HG02588 (cell line): ENCODE measurements around the gene ATP8B1.
"Not testable (repeated sequence)": the region's sequence is repeated elsewhere in the genome, so short reads cannot be mapped to it uniquely, and the experiment has no call there.

Experiments used
- ATAC-seq: cut with Tn5 transposase; IDR thresholded peaks from one replicate; pipeline ENCODE4 v1.9.1; 2021; ENCODE audit warnings: mild to moderate bottlenecking, moderate library complexity; ENCODE audit not compliant: unreplicated experiment

ATP8B1 gene

GRCh38 chr18:57733861-57734260 lies 69.3 kb downstream of the ATP8B1 start:
- no peak for ATAC-seq

GRCh38 chr18:57730146-57730545 lies 73.0 kb downstream of the ATP8B1 start:
- ATAC-seq: no peak

- ATAC-seq: no peak
These were observed 74.1 kb downstream of the ATP8B1 start for GRCh38 chr18:57728941-57729511.

GRCh38 chr18:57727952-57728807 lies 74.9 kb downstream of the ATP8B1 start:
- ATAC-seq: no peak

GRCh38 chr18:57719211-57719935 lies 83.7 kb downstream of the ATP8B1 start:
- ATAC-seq: not testable (repeated sequence)

GRCh38 chr18:57716549-57716948 lies 86.6 kb downstream of the ATP8B1 start:
- no peak for ATAC-seq

- ATAC-seq: no peak
These were observed 87.4 kb downstream of the ATP8B1 start for GRCh38 chr18:57715671-57716070.

- ATAC-seq: no peak
These were observed 88.0 kb downstream of the ATP8B1 start for GRCh38 chr18:57715073-57715472.

GRCh38 chr18:57710226-57710625 lies 92.9 kb downstream of the ATP8B1 start:
- no peak for ATAC-seq

- ATAC-seq: no peak
These were observed 93.8 kb downstream of the ATP8B1 start for GRCh38 chr18:57709335-57709734.

- no peak for ATAC-seq
These were observed 94.8 kb downstream of the ATP8B1 start for GRCh38 chr18:57708288-57708687.

- no peak for ATAC-seq
These were observed 97.1 kb downstream of the ATP8B1 start for GRCh38 chr18:57705832-57706595.

GRCh38 chr18:57705011-57705410 lies 98.1 kb downstream of the ATP8B1 start:
- no peak for ATAC-seq

GRCh38 chr18:57698571-57699276 lies 104.4 kb downstream of the ATP8B1 start:
- no peak for ATAC-seq

GRCh38 chr18:57697426-57697825 lies 105.7 kb downstream of the ATP8B1 start:
- no peak for ATAC-seq

GRCh38 chr18:57696271-57696670 lies 106.8 kb downstream of the ATP8B1 start:
- no peak for ATAC-seq

- ATAC-seq: no peak
These were observed 111.8 kb downstream of the ATP8B1 start for GRCh38 chr18:57691363-57691762.

- ATAC-seq: no peak
These were observed 115.1 kb downstream of the ATP8B1 start for GRCh38 chr18:57687970-57688369.

- ATAC-seq: no peak
These were observed 119.6 kb downstream of the ATP8B1 start for GRCh38 chr18:57683470-57683869.
